Left cardiac atrium (tissue), 4 donors: Measurements from ENCODE around the gene ATL2. TPM values are rescaled to one million over a fixed set of nuclear protein-coding genes. Genes with fewer than 3 reads are reported as not detected.
"Not testable (repeated sequence)": the region's sequence is repeated elsewhere in the genome, so short reads cannot be mapped to it uniquely, and the experiment has no call there.

Source experiments
- ATAC-seq, 2 donors: fragments of 200-7000 bp; cut with Tn5 transposase; one replicate each; pipeline ENCODE4 v1.9.1; 2020; ENCODE audit warnings: mild to moderate bottlenecking in 2 of 2, moderate library complexity in 2 of 2
- DNase-seq: peaks from one replicate; pipeline ENCODE4 v3.0.0-alpha.2; 2020
- intact Hi-C, 2 donors: fragments of 100-400 bp; cut with DNase I; formaldehyde crosslinking; loops; one replicate each; pipeline versions ENCODE4 v1.14.1 to v1.15.1; 2022 to 2023
- long read RNA-seq: library from polyadenylated mRNA; unstranded; transcript quantifications from one replicate; pipeline ENCODE4 v2.0.0, GENCODE V29; 2021
- total RNA-seq, 2 donors: library from RNA; stranded (reverse); fragmentation: NEBNext Ultra II Directional; extraction: Animal tissue kit (Norgen Biotek cat#: 25700); gene quantifications; one replicate each; pipeline ENCODE4 v1.2.1, GENCODE V29; 2021
- donor health status: DM: no; HTN: yes; CAD: no.
- donor health status: DM: no; HTN: yes; CAD: no; lungs with severe emphysema.
- donor health status: DM: yes; HTN: yes; CAD: no.
- donor health status: Dilated cardiomyopathy.

The ATL2 gene
- 10 to 100 TPM; 34.8 to 55.7 TPM for total RNA-seq
- long read RNA-seq, transcript ATL2-201 (13 exons, 2,868 nt): major isoform, 29 of 50 reads
- long read RNA-seq, partial matches to known transcripts: 17 of 50 reads
- long read RNA-seq, other reads (novel, unspliced or antisense): 4 of 50 reads

GRCh38 chr2:38377050-38377828 lies at the start of gene ATL2:
Gene ATL2, minus strand, starts transcription at chr2:38377273. Its CDS starts 13 bp downstream, at chr2:38377260.
- peak; percentile 93 to 95 for ATAC-seq
- intact Hi-C loops: no loop called here
- peak; percentile 97 for DNase-seq

GRCh38 chr2:38423763-38424162 lies 46.7 kb upstream of the ATL2 start:
- intact Hi-C loops: no loop called here
- ATAC-seq (no peak), DNase-seq (no peak)

- no peak for DNase-seq
- no peak for ATAC-seq
- intact Hi-C loops: no loop called here
Measured at GRCh38 chr2:38421274-38422056, 44.4 kb upstream of the ATL2 start.

GRCh38 chr2:38419499-38419898 lies 42.4 kb upstream of the ATL2 start:
- ATAC-seq (no peak), DNase-seq (no peak)
- intact Hi-C loops: no loop called here

GRCh38 chr2:38418735-38419134 lies 41.7 kb upstream of the ATL2 start:
- intact Hi-C loops: no loop called here
- DNase-seq (no peak), ATAC-seq (no peak)

GRCh38 chr2:38417745-38418689 lies 40.9 kb upstream of the ATL2 start:
- ATAC-seq (no peak), DNase-seq (no peak)
- intact Hi-C loops: no loop called here

- intact Hi-C loops: no loop called here
- ATAC-seq: no peak
- no peak for DNase-seq
Measured at GRCh38 chr2:38416296-38417036, 39.4 kb upstream of the ATL2 start.

GRCh38 chr2:38415728-38416291 lies 38.7 kb upstream of the ATL2 start:
- intact Hi-C loops: no loop called here
- ATAC-seq (no peak), DNase-seq (no peak)

GRCh38 chr2:38415023-38415422 lies 38.0 kb upstream of the ATL2 start:
- ATAC-seq (no peak), DNase-seq (no peak)
- intact Hi-C loops: no loop called here

- intact Hi-C loops, DNase-seq, ATAC-seq: not testable (repeated sequence)
Measured at GRCh38 chr2:38412235-38412871, 35.3 kb upstream of the ATL2 start.

GRCh38 chr2:38409156-38410102 lies 32.4 kb upstream of the ATL2 start:
- ATAC-seq: peak; percentile 49 to 58
- intact Hi-C loops: no loop called here
- DNase-seq: peak; percentile 63

GRCh38 chr2:38407111-38407682 lies 30.1 kb upstream of the ATL2 start:
- DNase-seq (peak; percentile 65), ATAC-seq (peak; percentile 75 to 77)
- intact Hi-C loops: no loop called here

GRCh38 chr2:38406597-38407110 lies 29.6 kb upstream of the ATL2 start:
- intact Hi-C loops: no loop called here
- DNase-seq (peak; percentile 41), ATAC-seq (peak; percentile 28 to 29)

- intact Hi-C loops: no loop called here
- no peak for ATAC-seq
- DNase-seq: no peak
Measured at GRCh38 chr2:38405917-38406596, 29.0 kb upstream of the ATL2 start.

- DNase-seq (no peak), ATAC-seq (no peak)
- intact Hi-C loops: no loop called here
Measured at GRCh38 chr2:38400513-38400912, 23.4 kb upstream of the ATL2 start.
